Hepatocyte (in vitro differentiated cells): ENCODE measurements around the gene CABP4.

Experiments
- EZH2 ChIP-seq: fragments of 200-600 bp; sonication (generic); IDR thresholded peaks from 2 replicates; pipeline ENCODE4 v1.6.1; 2016; ENCODE audit warnings: antibody characterized with exemption, mild to moderate bottlenecking, borderline replicate concordance
- EZH2phosphoT487 ChIP-seq: fragments of 200-600 bp; sonication (generic); IDR thresholded peaks from one replicate; pipeline ENCODE4 v1.6.1; 2018; ENCODE audit warnings: antibody characterized with exemption, mild to moderate bottlenecking, low read depth, moderate library complexity; ENCODE audit not compliant: unreplicated experiment, severe bottlenecking
- TF ChIP-seq, protein P1 (sequence below): fragments of 200-600 bp; sonication (generic); IDR thresholded peaks from 2 replicates; pipeline ENCODE4 v1.5.1; 2016; ENCODE audit warnings: antibody characterized with exemption, mild to moderate bottlenecking; ENCODE audit not compliant: poor library complexity

DNA sequence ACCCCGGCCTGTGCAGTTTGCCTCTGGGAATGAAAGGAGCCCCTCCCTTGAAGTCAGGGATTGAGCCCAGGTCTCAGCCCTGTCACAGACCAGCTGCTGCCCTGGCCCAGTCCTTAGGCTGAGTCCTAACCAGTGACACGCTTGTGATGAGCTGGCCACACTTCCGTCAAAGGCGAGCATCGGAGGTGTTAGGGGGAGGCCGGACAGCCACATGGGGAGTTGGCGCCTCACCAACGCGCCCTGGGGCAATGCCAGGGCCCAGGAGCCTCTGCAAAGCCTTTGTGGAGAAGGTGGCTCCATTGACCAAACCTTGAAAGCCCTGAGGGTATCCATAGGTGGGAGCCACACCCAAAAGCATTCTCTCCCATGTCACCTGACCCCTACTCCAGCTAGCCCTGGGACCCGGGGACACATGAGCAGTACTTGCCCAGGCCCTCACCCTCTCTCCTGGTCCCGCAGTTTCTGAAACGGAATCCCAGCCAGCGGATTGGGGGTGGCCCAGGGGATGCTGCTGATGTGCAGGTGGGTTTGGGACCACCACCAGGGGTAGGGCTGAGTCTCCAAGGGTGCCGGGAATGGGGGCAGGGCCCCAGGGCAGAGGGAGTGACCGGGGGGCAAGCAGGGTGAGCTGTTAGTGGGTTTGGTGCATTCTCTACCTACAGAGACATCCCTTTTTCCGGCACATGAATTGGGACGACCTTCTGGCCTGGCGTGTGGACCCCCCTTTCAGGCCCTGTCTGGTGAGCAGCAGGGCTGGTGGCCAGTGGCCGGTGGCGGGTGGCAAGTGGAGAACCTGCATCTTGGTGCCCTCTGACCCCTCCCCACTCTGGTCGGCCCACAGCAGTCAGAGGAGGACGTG is 21.4 kb upstream of the CABP4 start:
- TF ChIP-seq, protein P1, sequence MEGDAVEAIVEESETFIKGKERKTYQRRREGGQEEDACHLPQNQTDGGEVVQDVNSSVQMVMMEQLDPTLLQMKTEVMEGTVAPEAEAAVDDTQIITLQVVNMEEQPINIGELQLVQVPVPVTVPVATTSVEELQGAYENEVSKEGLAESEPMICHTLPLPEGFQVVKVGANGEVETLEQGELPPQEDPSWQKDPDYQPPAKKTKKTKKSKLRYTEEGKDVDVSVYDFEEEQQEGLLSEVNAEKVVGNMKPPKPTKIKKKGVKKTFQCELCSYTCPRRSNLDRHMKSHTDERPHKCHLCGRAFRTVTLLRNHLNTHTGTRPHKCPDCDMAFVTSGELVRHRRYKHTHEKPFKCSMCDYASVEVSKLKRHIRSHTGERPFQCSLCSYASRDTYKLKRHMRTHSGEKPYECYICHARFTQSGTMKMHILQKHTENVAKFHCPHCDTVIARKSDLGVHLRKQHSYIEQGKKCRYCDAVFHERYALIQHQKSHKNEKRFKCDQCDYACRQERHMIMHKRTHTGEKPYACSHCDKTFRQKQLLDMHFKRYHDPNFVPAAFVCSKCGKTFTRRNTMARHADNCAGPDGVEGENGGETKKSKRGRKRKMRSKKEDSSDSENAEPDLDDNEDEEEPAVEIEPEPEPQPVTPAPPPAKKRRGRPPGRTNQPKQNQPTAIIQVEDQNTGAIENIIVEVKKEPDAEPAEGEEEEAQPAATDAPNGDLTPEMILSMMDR: no peak
- no peak for TF ChIP-seq EZH2phosphoT487
- TF ChIP-seq EZH2: no peak
